Breast epithelium (tissue), 4 donors: ENCODE data around the gene ACAN. TPM values are rescaled to one million over a fixed set of nuclear protein-coding genes. Genes with fewer than 3 reads are reported as not detected.
"Not testable (repeated sequence)": the region's sequence is repeated elsewhere in the genome, so short reads cannot be mapped to it uniquely, and the experiment has no call there.

Experiments
- DNase-seq, 2 donors: peaks; one replicate each; pipeline ENCODE4 v3.0.0-alpha.2; 2019; ENCODE audit warnings: low spot score in 2 of 2
- H3K27ac ChIP-seq, 2 donors: fragments of 200-600 bp; sonication (generic) in 1 of 2; one replicate each; pipeline ENCODE4 v1.5.1; 2016 to 2019; ENCODE audit warnings: mild to moderate bottlenecking in 1 of 2
- H3K27me3 ChIP-seq, 2 donors: fragments of 200-600 bp; sonication (generic) in 1 of 2; one replicate each; pipeline versions ENCODE4 v1.5.1 to v1.6.0; 2017 to 2019; ENCODE audit warnings: control low read depth in 1 of 2, mild to moderate bottlenecking in 1 of 2
- H3K36me3 ChIP-seq: fragments of 200-600 bp; one replicate; pipeline ENCODE4 v1.5.1; 2019
- H3K4me1 ChIP-seq, 2 donors: fragments of 200-600 bp; sonication (generic); one replicate each; pipeline ENCODE4 v1.5.1; 2016 to 2019; ENCODE audit warnings: control low read depth in 1 of 2
- H3K4me3 ChIP-seq, 3 donors: fragments of 200-600 bp; sonication (generic); 1 replicate in 2 of 3; 2 replicates in 1 of 3; pipeline ENCODE4 v1.5.1; 2016 to 2019; ENCODE audit warnings: mild to moderate bottlenecking in 3 of 3, moderate library complexity in 2 of 3
- H3K9me3 ChIP-seq, 2 donors: fragments of 200-600 bp; sonication (generic) in 1 of 2; one replicate each; pipeline ENCODE4 v1.5.1; 2016 to 2019; ENCODE audit warnings: control low read depth in 1 of 2
- CTCF ChIP-seq, 3 donors: fragments of 450-650 bp; IDR thresholded peaks; one replicate each; pipeline ENCODE4 v1.5.1; 2016 to 2017; ENCODE audit warnings: antibody characterized with exemption in 3 of 3, mild to moderate bottlenecking in 3 of 3, moderate library complexity in 3 of 3
- POLR2A ChIP-seq: fragments of 450-650 bp; IDR thresholded peaks from one replicate; pipeline ENCODE4 v1.6.1; 2016; ENCODE audit warnings: antibody characterized with exemption, mild to moderate bottlenecking, moderate library complexity
- POLR2AphosphoS5 ChIP-seq, 3 donors: sonication (generic); formaldehyde crosslinking; IDR thresholded peaks; one replicate each; pipeline ENCODE4 v1.6.1; 2017; ENCODE audit warnings: antibody characterized with exemption in 3 of 3
- intact Hi-C: fragments of 100-400 bp; cut with DNase I; formaldehyde crosslinking; loops from one replicate; pipeline ENCODE4 v1.15.1; 2023; ENCODE audit warnings: low total_unique reads
- total RNA-seq, 3 donors: library from RNA; depleted of rRNA; stranded (reverse); fragments of >200 nt; gene quantifications; one replicate each; pipeline ENCODE4 v1.1.0, GENCODE V29; 2016

ACAN gene
- total RNA-seq, 3 donors from 2014 or later: under 0.01 TPM; not detected in 2

GRCh38 chr15:88915354-88915753 lies 112.1 kb downstream of the ACAN start:
- H3K27me3 ChIP-seq: no peaks in the 10 kb centered on the region
- intact Hi-C loops: no loop called here
- H3K4me1 ChIP-seq: peaks cover 0 to 4% of the 10 kb centered on the region in 2 donors
- H3K27ac ChIP-seq: no peak overlapping the region
- TF ChIP-seq POLR2A (no peak), CTCF (IDR thresholded peaks at IDR 0.05) (no peak), POLR2AphosphoS5 (IDR thresholded peaks at IDR 0.05) (no peak)
- no peaks in the 10 kb centered on the region for H3K9me3 ChIP-seq
- H3K4me3 ChIP-seq: no peak overlapping the region
- no peaks in the 10 kb centered on the region for H3K36me3 ChIP-seq
- no peak for DNase-seq

- intact Hi-C loops: no loop called here
- Histone ChIP-seq H3K36me3 (no peaks in the 10 kb centered on the region), H3K4me3 (no peak overlapping the region), H3K4me1 (peaks cover 0 to 4% of the 10 kb centered on the region in 2 donors), H3K27me3 (no peaks in the 10 kb centered on the region), H3K9me3 (no peaks in the 10 kb centered on the region), H3K27ac (no peak overlapping the region)
- DNase-seq: no peak
- TF ChIP-seq POLR2AphosphoS5 (IDR thresholded peaks at IDR 0.05) (no peak), POLR2A (no peak)
Measured at GRCh38 chr15:88917760-88918159, 114.5 kb downstream of the ACAN start.

- Histone ChIP-seq H3K27me3 (no peaks in the 10 kb centered on the region), H3K36me3 (no peaks in the 10 kb centered on the region), H3K4me1 (no peaks in the 10 kb centered on the region), H3K4me3 (no peak overlapping the region), H3K9me3 (no peaks in the 10 kb centered on the region), H3K27ac (no peak overlapping the region)
- peak in 1 of 2 donors; percentile 80 for DNase-seq
- intact Hi-C loops: no loop called here
- TF ChIP-seq POLR2AphosphoS5 (IDR thresholded peaks at IDR 0.05) (peak; percentile 20 to 42 (median 36)), POLR2A (no peak), CTCF (IDR thresholded peaks at IDR 0.05) (no peak)
Measured at GRCh38 chr15:88918738-88919137, 115.5 kb downstream of the ACAN start.

GRCh38 chr15:88920186-88920891 lies 117.1 kb downstream of the ACAN start:
- no peak for DNase-seq
- H3K4me1 ChIP-seq: no peaks in the 10 kb centered on the region
- intact Hi-C loops: no loop called here
- H3K4me3 ChIP-seq: no peak overlapping the region
- no peaks in the 10 kb centered on the region for H3K27me3 ChIP-seq
- TF ChIP-seq CTCF (IDR thresholded peaks at IDR 0.05) (no peak), POLR2AphosphoS5 (IDR thresholded peaks at IDR 0.05) (no peak), POLR2A (no peak)
- H3K27ac ChIP-seq: no peak overlapping the region
- no peaks in the 10 kb centered on the region for H3K9me3 ChIP-seq
- no peaks in the 10 kb centered on the region for H3K36me3 ChIP-seq

- H3K4me3 ChIP-seq, H3K36me3 ChIP-seq, H3K9me3 ChIP-seq, intact Hi-C loops, H3K4me1 ChIP-seq, H3K27me3 ChIP-seq, H3K27ac ChIP-seq, DNase-seq: not testable (repeated sequence)
Measured at GRCh38 chr15:88920892-88921435, 117.7 kb downstream of the ACAN start.

Other genes starting within 250 kb of the ACAN start
- gene AEN, start 182.1 kb upstream of the ACAN start, total RNA-seq: 10 to 100 TPM; 11.7 to 21.6 (median 18.1) TPM
- gene ISG20, start 164.4 kb upstream of the ACAN start, total RNA-seq: 10 to 100 TPM in 2 of 3 donors, 1 to 10 TPM in 1; 7.4 to 34.4 (median 18.6) TPM
- gene HAPLN3, start 92.1 kb downstream of the ACAN start, total RNA-seq: 10 to 100 TPM in 2 of 3 donors, 1 to 10 TPM in 1; 3.4 to 24.6 (median 11.1) TPM
- gene MFGE8, start 109.9 kb downstream of the ACAN start, total RNA-seq: 100 to 1,000 TPM; 226 to 457 (median 311) TPM